SIG-M5 treated with dmso at 0.1 percent for 504 hours (cell line): ENCODE data around the gene SKIC8.
"Not testable (repeated sequence)": the region's sequence is repeated elsewhere in the genome, so short reads cannot be mapped to it uniquely, and the experiment has no call there.

ENCODE experiments used
- DNase-seq: peaks from one replicate; lab custom pipeline; 2025; ENCODE audit not compliant: unreplicated experiment; lab: John Stamatoyannopoulos, UW

Gene SKIC8

DNA sequence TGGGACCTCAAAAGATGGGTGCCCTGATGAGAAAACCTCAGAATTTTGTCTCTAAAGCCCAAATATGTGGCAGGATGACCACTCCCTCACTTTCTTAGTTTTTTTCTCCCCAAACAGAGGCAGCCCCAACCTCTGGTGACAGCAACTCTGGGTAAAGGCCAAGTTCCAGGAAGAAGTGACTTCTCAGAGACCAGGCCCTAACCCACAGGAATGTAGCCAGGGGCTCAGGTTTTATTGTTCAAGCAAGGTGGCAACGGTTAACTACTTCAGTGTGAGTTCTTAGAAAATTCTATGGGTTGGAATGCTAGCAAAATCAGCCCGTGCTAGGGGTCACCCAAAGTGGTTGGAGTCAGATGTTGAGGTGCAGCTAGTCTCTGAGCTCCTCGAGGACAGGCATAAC is 40.2 kb downstream of the SKIC8 start:
- no peak for DNase-seq

DNA sequence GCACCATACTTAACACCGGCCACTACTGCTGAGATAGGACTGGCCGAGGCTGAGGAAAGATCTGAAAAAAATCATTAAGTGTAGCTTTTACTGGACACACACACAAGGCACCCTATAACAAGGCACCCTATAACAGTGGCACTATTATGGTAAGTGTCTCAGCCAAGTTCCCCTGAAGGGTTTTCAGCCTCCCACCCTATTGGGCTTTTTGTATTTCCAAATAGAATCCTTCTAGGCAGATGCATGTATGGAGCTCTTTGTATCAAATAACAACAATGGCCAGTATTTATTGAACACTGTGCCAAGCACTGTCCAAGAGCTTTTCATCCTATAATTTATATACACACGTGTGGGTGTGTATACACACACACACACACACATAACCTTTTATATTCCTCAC is 41.7 kb downstream of the SKIC8 start:
- no peak for DNase-seq

DNA sequence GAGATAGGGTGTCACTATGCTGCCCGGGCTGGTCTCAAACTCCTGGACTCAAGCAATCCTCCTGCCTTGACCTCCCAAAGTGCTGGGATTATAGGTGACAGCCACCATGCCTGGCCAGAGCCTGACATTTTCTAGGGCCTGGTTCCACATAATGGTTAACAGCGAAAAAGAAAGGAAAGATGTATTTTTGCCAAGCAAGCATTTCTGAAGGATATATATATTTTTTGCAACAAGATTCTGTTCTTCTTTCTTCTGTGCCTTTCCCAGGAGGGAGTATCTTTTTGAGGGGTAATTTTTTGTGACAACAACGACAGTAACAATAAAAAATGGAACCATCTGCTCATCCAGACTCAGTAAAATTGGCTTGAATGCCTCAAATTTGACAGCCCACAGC is 43.4 kb downstream of the SKIC8 start:
- DNase-seq = no peak

GRCh38 chr15:78255421-78256043 is 43.9 kb downstream of the SKIC8 start:
- no peak for DNase-seq

GRCh38 chr15:78251136-78251535 is 48.3 kb downstream of the SKIC8 start:
- DNase-seq = no peak

DNA sequence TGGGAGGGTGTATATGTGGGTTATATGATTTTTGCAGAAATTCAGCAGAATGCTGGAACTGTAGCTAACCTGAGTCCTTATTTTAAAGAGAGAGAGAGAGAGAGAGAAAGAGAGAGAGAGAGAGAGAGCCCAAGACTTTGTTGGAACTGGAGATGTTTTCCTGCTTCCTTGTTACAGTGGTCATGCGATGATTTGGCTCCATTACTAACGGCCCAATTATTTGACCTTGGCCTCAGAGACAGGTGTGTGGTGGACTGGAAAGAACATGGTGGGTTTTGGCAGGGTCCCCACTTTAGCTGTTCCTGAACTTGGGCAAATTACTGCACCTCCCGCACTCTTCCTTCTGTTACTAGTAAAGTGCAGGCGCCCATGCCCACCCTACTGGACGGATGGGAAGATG is 50.3 kb downstream of the SKIC8 start:
- DNase-seq = no peak

- DNase-seq = no peak
These were observed 51.5 kb downstream of the SKIC8 start for GRCh38 chr15:78247911-78248310.

GRCh38 chr15:78245976-78246620 is 53.3 kb downstream of the SKIC8 start:
- not testable (repeated sequence) for DNase-seq

GRCh38 chr15:78245392-78245791 is 54.0 kb downstream of the SKIC8 start:
- not testable (repeated sequence) for DNase-seq

GRCh38 chr15:78244893-78245292 is 54.5 kb downstream of the SKIC8 start:
- DNase-seq = no peak

DNA sequence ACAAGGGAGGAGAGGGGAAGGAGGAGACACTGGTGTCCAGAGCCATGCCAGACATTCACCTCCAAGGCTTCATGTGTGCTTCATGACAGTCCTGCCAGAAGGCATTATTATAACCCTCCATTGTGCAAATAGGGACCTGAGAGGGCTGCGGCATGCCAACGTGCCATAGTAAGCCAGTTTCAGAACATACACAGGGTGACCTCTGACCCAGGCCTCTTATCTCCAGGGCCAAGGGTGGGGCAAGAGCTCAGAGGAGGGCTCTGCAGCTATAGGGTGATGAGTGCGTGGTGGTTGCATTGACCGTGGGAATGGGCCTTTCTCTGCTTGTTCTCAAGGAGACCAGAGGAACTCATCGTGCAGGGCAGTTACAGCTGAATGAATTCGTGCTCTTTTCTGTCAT is 55.3 kb downstream of the SKIC8 start:
- DNase-seq = no peak

GRCh38 chr15:78243491-78243941 is 55.9 kb downstream of the SKIC8 start:
- no peak for DNase-seq

- DNase-seq = no peak
These were observed 56.4 kb downstream of the SKIC8 start for GRCh38 chr15:78243058-78243457.

GRCh38 chr15:78242128-78242527 is 57.3 kb downstream of the SKIC8 start:
- DNase-seq = no peak

- DNase-seq = peak; percentile 66
These were observed 58.4 kb downstream of the SKIC8 start for GRCh38 chr15:78241017-78241416.

DNA sequence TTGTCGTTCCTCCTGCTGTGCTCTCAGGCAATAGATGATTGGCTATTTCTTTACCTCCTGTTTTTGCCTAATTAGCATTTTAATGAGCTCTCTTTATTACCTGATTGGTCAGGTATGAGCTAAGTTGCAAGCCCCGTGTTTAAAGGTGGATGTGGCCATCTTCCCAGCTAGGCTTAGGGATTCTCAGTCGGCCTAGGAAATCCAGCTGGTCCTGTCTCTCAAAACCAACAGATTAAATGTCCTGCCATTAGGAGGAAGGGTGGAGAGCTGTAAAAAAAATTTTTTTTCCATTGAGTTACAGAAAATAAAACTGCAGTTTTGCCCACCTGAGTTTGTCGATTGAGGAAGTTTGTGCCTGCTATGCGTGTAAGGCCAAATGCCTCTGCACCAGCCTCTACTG is 59.6 kb downstream of the SKIC8 start:
- no peak for DNase-seq

- DNase-seq = no peak
These were observed 62.3 kb downstream of the SKIC8 start for GRCh38 chr15:78237146-78237545.

GRCh38 chr15:78236491-78236890 is 62.9 kb downstream of the SKIC8 start:
- DNase-seq = no peak

DNA sequence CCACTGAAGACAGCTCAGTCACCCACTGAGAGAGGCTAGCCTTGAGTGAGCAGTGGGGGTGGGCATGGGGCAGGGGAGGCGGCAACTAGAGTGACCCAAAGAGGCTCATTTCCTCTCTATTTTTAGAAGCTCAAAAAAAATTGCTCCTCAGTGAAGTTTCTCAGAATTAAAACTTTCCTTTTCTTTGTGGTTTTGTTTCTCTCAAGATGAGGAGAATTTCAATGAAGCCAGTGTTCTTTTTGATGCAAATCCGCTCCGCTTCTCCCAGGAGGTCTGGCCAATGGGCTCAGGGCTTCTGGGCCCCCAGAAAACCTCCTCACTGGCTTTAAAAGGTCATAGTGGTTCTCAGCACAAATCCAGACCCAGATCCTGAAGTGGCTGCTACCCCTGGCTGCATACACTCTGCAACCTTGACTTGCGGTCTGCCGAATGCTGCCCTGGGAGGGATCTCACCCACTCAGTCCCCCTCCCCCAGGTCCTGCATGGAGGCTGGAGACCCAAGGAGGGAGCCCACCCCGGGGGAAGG is 64.8 kb downstream of the SKIC8 start, which contains the start of gene ACSBG1:
ACSBG1 (minus strand) TSS at position 51 of the 526 bp plus-strand sequence. CDS start 64 bp downstream, outside the sequence.
- no peak for DNase-seq

GRCh38 chr15:78233496-78233895 is 65.9 kb downstream of the SKIC8 start:
- DNase-seq = no peak
